Psoas muscle (tissue), 8 donors: ENCODE results near the gene MIP. TPM values are rescaled to one million over a fixed set of nuclear protein-coding genes. Genes with fewer than 3 reads are reported as not detected.
A peak's percentile ranks its signal among the peaks of the same experiment; 100 is the strongest.

Source experiments
- ATAC-seq, 4 donors: fragments of 200-7000 bp; cut with Tn5 transposase; one replicate each; pipeline ENCODE4 v1.9.1; 2020; ENCODE audit warnings: moderate library complexity in 3 of 4, mild to moderate bottlenecking in 2 of 4
- DNase-seq, 2 donors: peaks; one replicate each; pipeline ENCODE4 v3.0.0-alpha.2; 2020
- H3K27ac ChIP-seq: fragments of 200-600 bp; one replicate; pipeline ENCODE4 v1.8.0; 2022
- H3K27me3 ChIP-seq, 3 donors: fragments of 200-600 bp in 1 of 3; one replicate each; pipeline versions ENCODE4 v1.6.1 to v1.8.0; 2013 to 2022; ENCODE audit warnings: low read length in 2 of 3, mild to moderate bottlenecking in 2 of 3, moderate library complexity in 1 of 3; ENCODE audit not compliant: insufficient read depth in 3 of 3
- H3K36me3 ChIP-seq, 2 donors: fragments of 200-600 bp in 1 of 2; one replicate each; pipeline versions ENCODE4 v1.6.1 to v1.8.0; 2013 to 2022; ENCODE audit warnings: low read depth in 1 of 2, mild to moderate bottlenecking in 1 of 2, moderate library complexity in 1 of 2; ENCODE audit not compliant: insufficient read depth in 1 of 2
- H3K4me1 ChIP-seq: fragments of 200-600 bp; one replicate; pipeline ENCODE4 v1.8.0; 2022
- H3K4me3 ChIP-seq: fragments of 200-600 bp; one replicate; pipeline ENCODE4 v1.8.0; 2022; ENCODE audit warnings: mild to moderate bottlenecking
- H3K9me3 ChIP-seq: fragments of 200-600 bp; one replicate; pipeline ENCODE4 v1.8.0; 2022
- CTCF ChIP-seq: fragments of 200-600 bp; IDR thresholded peaks from one replicate; pipeline ENCODE4 v1.8.0; 2022; ENCODE audit warnings: antibody characterized with exemption
- WGBS, 3 donors: extraction: QIAGEN DNeasy Blood & Tissue Kit; methylation state at CpG; one replicate each; pipeline versions ENCODE4 v1.1.6 to v1.1.7; 2013; 5-methylcytosine and 5-hydroxymethylcytosine counted together
- intact Hi-C, 2 donors: fragments of 100-400 bp; cut with DNase I; formaldehyde crosslinking; loops; one replicate each; pipeline versions ENCODE4 v1.11.0 to v1.14.2; 2022
- polyA plus RNA-seq, 3 donors: library from polyadenylated mRNA; stranded (reverse); fragments of 200-250 nt; gene quantifications; one replicate each; pipeline ENCODE4 v1.2.3, GENCODE V29; 2013
- total RNA-seq, 4 donors: library from RNA; stranded (reverse); fragmentation: NEBNext Ultra II Directional in 2 of 4; extraction: Animal tissue kit (Norgen Biotek cat#: 25700) in 2 of 4; gene quantifications; one replicate each; pipeline versions ENCODE4 v1.2.1 to v1.2.4, GENCODE V29; 2021 to 2023
- donor health status: healthy with polysubstance abuse.
- donor health status: DM: no; HTN: no; CAD: no; lungs with moderate emphysema.
- donor health status: Bipolar disorder and iron deficiency.
- donor health status: healthy.
- donor health status: DM: yes; HTN: yes; CAD: no.
- donor health status: DM: no; HTN: no; CAD: no.
- donor health status: DM: no; HTN: no; CAD: no.
- donor health status: DM: yes; HTN: yes; CAD: no.

MIP gene
- total and polyA plus RNA-seq, 7 donors = 0.05 to 0.13 TPM; not detected in 5

- no peaks in the 10 kb centered on the region for H3K9me3 ChIP-seq
- DNase-seq (no peak), ATAC-seq (no peak)
- 90 to 93% (median 93%) methylated on average over 9 of the region's 9 CpGs for WGBS, 3 donors
- intact Hi-C loops = no loop called here
- no peaks in the 10 kb centered on the region for H3K27me3 ChIP-seq
- H3K36me3 ChIP-seq = peaks cover 0 to 11% of the 10 kb centered on the region in 2 donors
- no peak overlapping the region for H3K27ac ChIP-seq
- TF ChIP-seq CTCF = no peak
- H3K4me1 ChIP-seq = peaks cover 3% of the 10 kb centered on the region
- H3K4me3 ChIP-seq = no peak overlapping the region
Measured at GRCh38 chr12:56474389-56474788, 19.9 kb upstream of the MIP start.

- Histone ChIP-seq H3K4me3 (peak overlapping the region; percentile 81), H3K27me3 (no peaks in the 10 kb centered on the region), H3K4me1 (peaks cover 7% of the 10 kb centered on the region), H3K9me3 (no peaks in the 10 kb centered on the region), H3K36me3 (peaks cover 0 to 11% of the 10 kb centered on the region in 2 donors), H3K27ac (peak overlapping the region; percentile 90)
- peak; percentile 36 to 60 for DNase-seq
- 43 to 45% (median 43%) methylated on average over 19 of the region's 19 CpGs for WGBS, 3 donors
- intact Hi-C loops = loop anchor here (5.0 to 10.0 kb wide), 4 partner anchors 134 to 344 kb away; partner anchors contain the start of genes ESYT1 (in 2 of the 2), IL23A (in 1 of the 2) and PAN2 (in 1 of the 2)
- ATAC-seq = peak; percentile 45 to 62 (median 58)
- TF ChIP-seq CTCF = no peak
Measured at GRCh38 chr12:56469007-56469930, 14.8 kb upstream of the MIP start.

GRCh38 chr12:56468216-56469006 lies 14.0 kb upstream of the MIP start, which contains the start of gene SPRYD4:
Gene SPRYD4, plus strand, starts transcription at chr12:56468578. Its CDS starts 14 bp downstream, at chr12:56468592.
- 0% methylated on average over 43 of the region's 43 CpGs for WGBS, 3 donors
- intact Hi-C loops = loop anchor here (5.0 to 10.0 kb wide), 4 partner anchors 134 to 344 kb away; partner anchors contain the start of genes ESYT1 (in 2 of the 2), IL23A (in 1 of the 2) and PAN2 (in 1 of the 2)
- ATAC-seq = peak; percentile 97 to 98 (median 98)
- peak; percentile 93 to 97 for DNase-seq
- H3K27ac ChIP-seq = peak within 1 kb of the TSS; percentile 90
- H3K9me3 ChIP-seq = no peaks in the 10 kb centered on the region
- TF ChIP-seq CTCF = peak; percentile 11
- no peaks in the 10 kb centered on the region for H3K27me3 ChIP-seq
- peaks cover 0 to 11% of the 10 kb centered on the region in 2 donors for H3K36me3 ChIP-seq
- H3K4me1 ChIP-seq = peaks cover 7% of the 10 kb centered on the region
- peak within 1 kb of the TSS; percentile 81 for H3K4me3 ChIP-seq

GRCh38 chr12:56462565-56462964 lies 8.1 kb upstream of the MIP start:
- H3K36me3 ChIP-seq = no peaks in the 10 kb centered on the region
- ATAC-seq = no peak
- H3K27me3 ChIP-seq = no peaks in the 10 kb centered on the region
- intact Hi-C loops = loop anchor here (2.0 to 10.0 kb wide), 5 partner anchors 100 to 338 kb away; partner anchors contain the start of genes APOF (in 2 of the 2), STAT2 (in 2 of the 2), ESYT1 (in 1 of the 2) and IL23A (in 1 of the 2)
- H3K27ac ChIP-seq = no peak overlapping the region
- no peaks in the 10 kb centered on the region for H3K4me1 ChIP-seq
- H3K9me3 ChIP-seq = no peaks in the 10 kb centered on the region
- DNase-seq = no peak
- no peak for TF ChIP-seq CTCF
- H3K4me3 ChIP-seq = no peak overlapping the region
